HG03025 (cell line): ENCODE results near the gene ARR3.
A peak's percentile ranks its signal among the peaks of the same experiment; 100 is the strongest.
"Not testable (repeated sequence)": the region's sequence is repeated elsewhere in the genome, so short reads cannot be mapped to it uniquely, and the experiment has no call there.

Experiments used
- ATAC-seq: cut with Tn5 transposase; IDR thresholded peaks from one replicate; pipeline ENCODE4 v1.9.1; 2021; ENCODE audit warnings: mild to moderate bottlenecking, moderate library complexity; ENCODE audit not compliant: unreplicated experiment, low FRiP score

ARR3 gene

DNA sequence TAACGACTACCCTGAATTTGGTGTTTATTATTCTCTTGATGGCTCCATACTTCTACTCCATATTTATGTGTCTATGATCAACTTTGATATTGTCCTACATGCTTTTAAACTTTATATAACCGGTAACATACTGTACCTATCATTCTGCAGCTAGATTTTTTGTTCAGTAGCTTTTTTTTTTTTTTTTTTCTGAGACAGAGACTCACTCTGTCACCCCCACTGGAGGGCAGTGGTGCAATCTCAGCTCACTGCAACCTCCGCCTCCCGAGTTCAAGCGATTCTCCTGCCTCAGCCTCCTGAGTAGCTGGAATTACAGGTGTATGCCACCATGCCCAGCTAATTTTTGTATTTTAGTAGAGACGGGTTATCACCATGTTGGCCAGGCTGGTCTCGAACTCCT lies 5.9 kb downstream of the ARR3 start:
- not testable (repeated sequence) for ATAC-seq

DNA sequence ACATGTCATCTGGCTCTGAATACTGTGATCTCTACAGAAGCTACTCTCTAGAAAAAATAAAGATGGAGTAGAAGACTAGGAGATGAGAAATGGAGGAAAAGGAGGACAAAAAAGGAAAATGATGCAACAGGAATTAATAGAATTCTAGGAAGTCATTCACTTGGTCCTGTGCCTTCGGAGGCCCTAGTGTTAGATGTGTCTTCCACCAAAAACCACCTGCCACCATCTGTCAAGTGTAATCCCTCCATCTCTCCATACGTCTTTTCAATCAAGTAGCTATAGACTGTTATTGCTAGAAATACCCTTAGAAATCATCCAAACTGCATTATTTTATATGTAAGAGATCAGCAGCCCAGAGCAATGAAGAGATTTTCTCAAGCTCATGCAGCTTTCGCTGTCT lies 10.9 kb downstream of the ARR3 start:
- ATAC-seq, result no peak

DNA sequence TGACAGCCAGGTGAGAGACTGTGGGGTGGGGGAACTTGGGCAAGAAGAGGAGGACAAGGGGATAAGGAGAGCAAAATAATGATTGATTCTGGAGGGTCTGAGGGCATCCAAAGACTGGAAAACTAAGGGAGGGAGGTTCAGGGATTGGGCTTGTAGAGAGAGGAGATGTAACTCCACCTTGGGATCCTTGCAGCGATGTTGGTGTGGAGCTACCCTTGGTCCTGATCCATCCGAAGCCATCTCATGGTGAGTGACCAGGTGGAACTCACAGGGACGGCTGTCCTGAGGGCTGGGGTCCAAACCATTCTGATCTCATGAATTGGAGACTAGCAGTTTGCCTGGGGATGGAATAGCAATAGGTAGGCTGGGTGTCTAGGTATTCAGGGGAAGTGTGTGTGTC lies 12.4 kb downstream of the ARR3 start:
- no peak for ATAC-seq

DNA sequence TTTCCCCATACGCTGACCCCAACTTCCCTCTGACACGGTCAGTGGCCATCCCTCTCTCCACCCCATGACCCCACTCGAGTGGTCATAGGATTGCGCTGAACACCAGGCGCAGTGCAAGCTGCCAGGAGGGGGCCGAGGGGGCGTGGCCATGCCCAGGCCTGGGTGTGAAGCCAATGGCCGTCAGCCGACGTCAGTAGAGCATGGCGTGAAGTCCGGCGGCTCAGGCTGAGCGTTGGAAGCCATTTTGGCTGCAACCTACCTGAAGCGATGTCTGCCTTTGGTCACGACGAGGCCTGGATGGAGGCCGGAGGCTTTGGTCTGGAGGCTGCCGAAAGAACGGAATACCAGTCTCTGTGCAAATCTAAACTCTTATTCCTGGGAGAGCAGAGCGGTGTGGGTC lies 13.8 kb downstream of the ARR3 start, which contains the start of gene RAB41:
TSS of gene RAB41 (plus strand) at position 222 of the 400 bp plus-strand sequence. CDS start at position 268, 46 bp downstream.
- ATAC-seq, result no peak

DNA sequence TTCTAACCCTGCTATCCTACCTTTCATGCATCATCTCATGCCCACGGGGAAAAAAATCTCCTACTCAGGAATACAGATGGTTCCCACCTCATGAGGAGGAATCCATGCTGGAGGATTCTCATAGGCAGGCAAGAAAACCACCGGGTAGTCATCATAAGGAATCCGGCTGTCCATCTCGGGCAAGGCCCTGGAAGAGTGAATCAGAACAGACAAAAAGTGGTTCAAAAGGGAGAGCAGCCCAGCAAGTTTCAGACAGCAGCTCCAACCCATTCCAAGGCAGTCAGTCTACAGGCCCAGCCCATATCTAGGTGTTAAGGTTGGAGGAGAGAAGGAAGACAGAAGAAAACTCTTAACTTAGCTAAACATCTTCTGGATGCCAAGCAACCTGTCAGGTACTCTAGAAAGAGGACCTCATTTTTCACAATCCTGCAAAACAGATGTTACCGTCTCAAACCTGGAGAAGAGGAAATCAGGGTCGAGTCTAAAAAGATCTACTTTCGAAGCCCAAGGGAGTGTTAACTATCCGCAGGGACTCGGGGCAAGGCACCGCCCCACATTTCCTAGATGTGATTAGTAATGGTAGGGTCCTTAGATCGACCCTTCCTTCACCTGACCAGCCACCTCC lies 21.1 kb downstream of the ARR3 start:
- peak; percentile 13 for ATAC-seq

DNA sequence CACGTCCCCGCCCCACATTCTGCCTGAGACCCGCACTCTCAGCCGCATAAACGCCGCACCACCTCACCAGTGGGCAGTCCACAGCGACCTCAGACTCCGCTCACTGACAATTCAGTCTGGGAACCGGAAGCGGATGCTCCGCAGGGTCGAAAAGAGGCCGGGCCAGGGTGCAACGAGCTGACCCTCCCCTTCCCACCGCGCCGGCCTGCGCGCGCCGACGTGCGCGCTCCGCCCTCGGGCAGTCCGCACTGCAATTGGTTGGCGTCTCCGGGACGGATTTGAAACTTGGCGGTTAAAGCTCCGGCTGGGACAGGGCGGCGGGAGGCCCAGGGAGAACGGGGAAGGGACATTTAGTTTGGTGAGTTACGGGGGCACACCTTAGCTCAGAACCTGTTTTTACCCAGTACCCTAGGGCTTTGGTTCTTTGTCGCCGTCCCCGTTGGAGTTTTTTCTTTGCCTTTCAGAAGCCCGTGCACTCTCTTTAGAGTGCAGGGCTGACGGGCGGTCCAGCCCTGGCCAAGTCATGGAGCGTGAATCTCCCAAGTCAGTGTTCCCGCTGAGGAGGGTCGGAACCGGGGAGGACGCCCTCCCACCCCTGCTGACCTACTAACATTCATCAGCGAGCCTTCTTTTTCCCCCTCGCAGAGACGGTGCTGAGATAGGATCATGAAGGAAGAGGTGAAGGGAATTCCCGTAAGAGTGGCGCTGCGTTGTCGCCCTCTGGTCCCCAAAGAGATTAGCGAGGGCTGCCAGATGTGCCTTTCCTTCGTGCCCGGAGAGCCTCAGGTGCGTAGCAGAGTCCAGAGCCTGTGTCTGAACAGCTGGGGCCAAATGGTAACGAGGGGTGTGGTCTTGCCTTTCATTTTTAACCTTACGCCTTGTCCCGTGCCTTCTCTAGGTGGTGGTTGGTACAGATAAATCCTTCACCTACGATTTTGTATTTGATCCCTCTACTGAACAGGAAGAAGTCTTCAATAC lies 21.9 kb downstream of the ARR3 start, which contains the start of the genes KIF4A and PDZD11:
TSS of gene KIF4A (plus strand) at position 312 of the 978 bp plus-strand sequence. CDS start at position 667, 355 bp downstream.
TSS of gene PDZD11 (minus strand) at position 135 of the 978 bp plus-strand sequence. CDS start 586 bp downstream, outside the sequence.
- peak; percentile 94 for ATAC-seq

DNA sequence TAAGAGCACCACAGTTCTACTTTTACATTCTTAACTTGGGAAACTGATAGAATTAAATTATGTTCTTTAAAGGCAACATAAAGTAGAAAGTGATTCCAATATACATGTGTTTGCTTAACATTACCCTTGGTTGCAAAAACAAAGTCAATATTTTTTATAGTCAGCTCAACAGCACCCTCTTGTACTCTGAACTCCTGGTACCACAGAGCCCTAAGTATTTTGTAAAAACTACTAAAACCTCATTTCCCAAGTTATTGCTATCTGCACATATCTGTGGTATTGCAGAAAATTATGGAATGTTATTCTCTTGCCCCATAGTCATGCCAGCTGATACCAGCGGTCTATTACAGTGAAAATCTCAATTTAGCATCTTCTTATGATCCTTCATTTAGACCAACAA lies 24.7 kb downstream of the ARR3 start:
- no peak for ATAC-seq

DNA sequence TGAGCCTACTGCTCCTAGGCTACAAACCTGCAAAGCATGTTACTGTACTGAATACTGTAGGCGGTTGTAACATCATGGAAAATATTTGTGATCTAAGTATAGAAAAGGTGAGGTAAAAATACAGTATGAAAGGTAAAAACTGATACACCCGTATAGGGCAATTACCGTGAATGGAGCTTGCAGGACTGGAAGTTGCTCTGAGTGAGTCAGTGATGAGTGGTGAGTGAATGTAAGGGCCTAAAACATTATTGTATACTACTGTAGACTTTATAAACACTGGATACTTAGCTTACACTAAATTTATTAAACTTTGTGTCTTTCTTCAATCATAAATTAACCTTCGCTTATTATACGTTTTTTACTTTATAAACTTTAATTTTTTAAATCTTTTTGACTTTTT lies 25.5 kb downstream of the ARR3 start:
- no peak for ATAC-seq

DNA sequence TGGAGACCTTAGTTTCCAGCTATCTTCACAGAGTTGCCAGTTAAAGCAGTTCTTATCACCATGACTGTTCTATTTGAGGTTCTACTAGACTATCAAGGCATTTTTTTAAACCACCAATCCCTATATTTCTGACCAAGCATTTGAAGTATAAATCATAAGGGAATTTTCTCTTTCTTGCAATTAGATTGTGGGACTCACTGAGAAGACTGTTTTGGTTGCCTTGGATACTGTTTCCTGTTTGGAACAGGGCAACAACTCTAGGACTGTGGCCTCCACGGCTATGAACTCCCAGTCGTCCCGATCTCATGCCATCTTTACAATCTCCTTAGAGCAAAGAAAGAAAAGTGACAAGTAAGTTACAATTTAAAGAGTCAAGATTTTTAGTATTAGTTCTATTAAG lies 33.6 kb downstream of the ARR3 start:
- no peak for ATAC-seq

DNA sequence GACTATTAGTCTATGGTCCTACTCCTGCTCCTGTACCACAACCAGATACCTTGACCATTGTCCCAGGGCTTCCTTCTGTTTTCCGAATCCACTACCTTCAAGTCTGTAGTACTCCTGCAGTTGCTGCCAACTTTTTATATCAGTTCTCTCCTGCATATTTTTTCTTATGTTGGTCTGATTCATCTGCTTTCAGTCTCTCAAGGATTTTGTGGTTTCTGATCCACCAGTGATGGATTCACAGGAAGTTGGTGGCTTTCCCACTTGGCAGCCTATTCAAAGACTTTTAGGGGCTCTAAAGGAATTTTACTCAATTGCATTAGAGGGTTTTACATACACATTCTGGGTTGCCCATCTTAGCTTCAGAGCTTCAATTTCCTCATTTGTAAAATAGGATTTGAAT lies 45.4 kb downstream of the ARR3 start:
- no peak for ATAC-seq

DNA sequence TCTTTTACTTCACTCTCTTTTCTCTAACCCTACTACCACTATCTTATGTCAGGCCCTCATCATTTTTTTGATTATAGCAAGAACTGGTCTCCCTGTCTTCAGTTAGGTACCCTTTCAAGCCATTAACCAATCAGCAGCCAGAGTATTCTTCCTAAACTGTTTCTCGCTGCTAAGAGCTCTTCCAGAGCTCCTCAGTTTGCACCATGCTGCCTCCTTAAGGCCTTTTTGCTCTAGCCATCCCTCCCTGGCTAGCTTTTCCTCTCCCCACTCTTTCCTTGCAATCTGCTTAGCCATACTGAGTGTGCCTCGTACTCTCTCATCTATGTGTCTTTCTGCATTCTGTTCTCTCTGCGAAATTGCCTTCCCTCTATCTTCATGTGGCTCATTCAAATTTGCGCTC lies 54.6 kb downstream of the ARR3 start:
- no peak for ATAC-seq

DNA sequence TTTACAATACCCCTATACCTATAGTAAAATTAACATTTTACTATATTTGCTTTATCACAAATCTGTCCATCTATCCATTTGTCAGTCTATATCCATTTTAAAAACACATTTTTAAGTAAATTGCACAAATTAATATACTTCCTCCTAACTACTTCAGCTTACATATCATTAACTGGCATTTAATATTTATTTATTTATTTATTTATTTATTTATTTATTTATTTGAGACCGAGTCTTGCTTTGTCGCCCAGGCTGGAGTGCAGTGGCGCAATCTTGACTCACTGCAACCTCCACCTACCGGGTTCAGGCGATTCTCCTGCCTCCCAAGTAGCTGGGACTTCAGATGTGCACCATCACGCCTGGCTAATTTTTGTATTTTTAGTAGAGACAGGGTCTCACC lies 55.5 kb downstream of the ARR3 start:
- not testable (repeated sequence) for ATAC-seq

DNA sequence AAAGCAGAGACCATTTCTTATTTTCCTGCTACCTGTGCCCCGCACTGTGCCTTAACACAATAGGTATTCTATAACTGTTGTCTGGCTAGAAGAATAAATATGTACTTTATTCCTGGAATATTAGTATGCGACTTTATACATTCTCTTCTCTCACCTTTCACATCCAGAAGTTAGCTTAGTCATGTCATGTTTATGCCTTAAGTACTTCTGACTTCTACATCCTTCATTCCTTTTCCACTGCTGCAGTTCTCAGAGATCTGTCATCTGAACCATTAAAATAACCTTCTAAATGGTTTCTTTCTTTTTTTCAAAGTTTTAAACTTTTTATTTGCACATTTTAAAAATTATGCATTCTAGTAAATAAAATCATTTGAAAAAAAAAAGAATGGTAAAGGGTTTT lies 56.2 kb downstream of the ARR3 start:
- ATAC-seq, result no peak

DNA sequence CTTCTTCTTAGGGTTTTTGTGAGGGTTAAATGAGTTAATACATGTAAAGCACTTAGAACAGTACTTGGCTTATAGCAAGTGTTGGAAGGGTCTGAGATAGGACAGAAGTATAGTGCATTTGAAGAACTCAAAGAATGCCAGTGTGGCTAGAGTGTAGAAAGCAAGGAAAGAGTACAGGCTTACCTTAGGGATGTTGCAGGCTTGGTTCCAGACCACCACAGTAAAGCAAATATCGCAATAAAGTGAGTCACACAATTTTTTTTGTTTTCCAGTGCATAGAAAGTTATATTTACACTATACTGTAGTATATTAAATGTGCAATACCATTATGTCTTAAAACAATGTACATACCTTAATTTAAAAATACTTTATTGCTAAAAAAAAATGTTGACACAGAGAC lies 63.0 kb downstream of the ARR3 start:
- ATAC-seq, result no peak
